SK-N-MC (cell line): Measurements from ENCODE around the gene NR0B2.

Experiments
- EZH2 ChIP-seq: fragments of 200-600 bp; sonication (generic); IDR thresholded peaks from one replicate; pipeline ENCODE4 v1.6.1; 2017; ENCODE audit warnings: antibody characterized with exemption
- FOXP2 ChIP-seq: optimal IDR thresholded peaks from 2 replicates; pipeline ENCODE3; 2011; ENCODE audit warnings: mild to moderate bottlenecking, moderate library complexity; ENCODE audit not compliant: insufficient read depth; ENCODE audit errors: extremely low read length, control extremely low read depth
- POLR2AphosphoS5 ChIP-seq: IDR thresholded peaks from 2 replicates; pipeline ENCODE4 v1.6.1; 2012; ENCODE audit warnings: mild to moderate bottlenecking, low read depth, low read length, borderline replicate concordance

GRCh38 chr1:26882696-26883463 is 30.9 kb downstream of the NR0B2 start:
- TF ChIP-seq POLR2AphosphoS5 (no peak), EZH2 (no peak), FOXP2 (no peak)
